DOHH2 (cell line): ENCODE results near the gene SH2D2A.

Source experiments
- EZH2phosphoT487 ChIP-seq: fragments of 200-600 bp; sonication (generic); IDR thresholded peaks from 2 replicates; pipeline ENCODE4 v1.6.1; 2017; ENCODE audit warnings: borderline replicate concordance, mild to moderate bottlenecking, antibody characterized with exemption, low read length, moderate library complexity, mixed read lengths
- TF ChIP-seq, protein P1 (sequence below): fragments of 200-600 bp; sonication (generic); IDR thresholded peaks from one replicate; pipeline ENCODE4 v1.5.1; 2014; ENCODE audit warnings: antibody characterized with exemption, mild to moderate bottlenecking, low read depth, low read length; ENCODE audit not compliant: poor library complexity, severe bottlenecking

DNA sequence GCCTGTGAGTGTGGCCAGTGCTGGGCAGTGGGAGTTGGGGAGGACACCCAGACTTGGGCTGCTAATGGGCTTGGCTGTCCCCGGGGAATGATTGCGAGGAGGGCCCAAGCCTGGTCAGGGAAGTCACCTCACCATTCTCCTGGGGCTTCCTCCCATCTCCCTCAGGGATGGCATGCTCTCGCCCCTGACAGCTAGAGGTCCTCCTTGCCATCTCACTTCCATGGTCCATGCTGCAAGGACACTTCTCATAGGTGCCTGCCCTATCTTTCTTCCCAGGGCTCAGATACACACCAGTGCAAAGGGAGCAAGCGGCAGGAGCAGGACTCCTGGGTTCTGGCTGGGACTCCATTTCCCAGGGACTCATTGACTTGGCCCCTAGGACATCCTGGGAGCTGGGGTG is 48.1 kb upstream of the SH2D2A start:
- TF ChIP-seq, protein P1, sequence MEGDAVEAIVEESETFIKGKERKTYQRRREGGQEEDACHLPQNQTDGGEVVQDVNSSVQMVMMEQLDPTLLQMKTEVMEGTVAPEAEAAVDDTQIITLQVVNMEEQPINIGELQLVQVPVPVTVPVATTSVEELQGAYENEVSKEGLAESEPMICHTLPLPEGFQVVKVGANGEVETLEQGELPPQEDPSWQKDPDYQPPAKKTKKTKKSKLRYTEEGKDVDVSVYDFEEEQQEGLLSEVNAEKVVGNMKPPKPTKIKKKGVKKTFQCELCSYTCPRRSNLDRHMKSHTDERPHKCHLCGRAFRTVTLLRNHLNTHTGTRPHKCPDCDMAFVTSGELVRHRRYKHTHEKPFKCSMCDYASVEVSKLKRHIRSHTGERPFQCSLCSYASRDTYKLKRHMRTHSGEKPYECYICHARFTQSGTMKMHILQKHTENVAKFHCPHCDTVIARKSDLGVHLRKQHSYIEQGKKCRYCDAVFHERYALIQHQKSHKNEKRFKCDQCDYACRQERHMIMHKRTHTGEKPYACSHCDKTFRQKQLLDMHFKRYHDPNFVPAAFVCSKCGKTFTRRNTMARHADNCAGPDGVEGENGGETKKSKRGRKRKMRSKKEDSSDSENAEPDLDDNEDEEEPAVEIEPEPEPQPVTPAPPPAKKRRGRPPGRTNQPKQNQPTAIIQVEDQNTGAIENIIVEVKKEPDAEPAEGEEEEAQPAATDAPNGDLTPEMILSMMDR: no peak
- TF ChIP-seq EZH2phosphoT487: no peak
